ENCODE results near the gene C19orf25.
A peak's percentile ranks its signal among the peaks of the same experiment; 100 is the strongest.

The C19orf25 gene

DNA sequence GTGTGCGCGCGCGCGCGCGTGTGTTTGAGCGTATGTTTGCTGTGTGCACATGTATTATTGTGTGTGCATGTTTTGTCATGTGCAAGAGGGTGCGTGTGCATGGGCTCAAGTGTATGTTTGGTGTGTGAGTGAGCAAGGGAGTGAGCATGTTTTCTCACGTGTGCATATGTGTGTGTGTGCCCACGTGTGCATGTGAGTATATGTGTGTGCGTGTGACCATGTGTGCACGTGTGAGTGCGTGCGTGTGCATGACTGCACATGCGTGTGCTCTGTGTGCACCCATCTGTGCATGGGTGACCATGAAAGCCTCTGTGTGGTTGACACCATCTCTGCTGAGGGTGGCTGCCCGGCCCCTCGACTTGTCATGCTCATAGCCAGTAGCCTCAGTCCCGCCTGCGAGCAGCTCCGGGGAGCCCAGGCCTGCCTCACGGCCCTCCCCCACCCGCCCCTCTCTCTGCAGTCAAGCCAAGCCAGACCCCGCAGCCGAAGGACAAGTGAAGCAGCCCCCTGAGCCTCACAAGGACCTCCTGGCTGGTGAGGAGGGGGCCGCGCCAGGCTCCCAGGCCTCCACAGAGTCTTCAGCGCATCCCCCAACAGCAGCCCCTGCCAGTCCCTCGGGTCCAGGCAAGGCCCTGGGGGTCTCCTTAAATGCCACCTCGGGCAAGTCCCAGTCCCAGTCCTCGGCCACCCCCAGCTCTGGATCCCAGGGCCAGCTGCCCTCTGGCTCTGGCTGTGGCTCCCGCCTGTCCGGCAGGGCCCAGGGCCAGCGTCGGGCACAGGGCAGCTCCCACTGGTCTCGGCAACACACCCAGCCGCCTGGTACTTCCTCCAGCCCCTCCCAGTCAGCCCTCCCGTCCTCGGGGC lies 17.9 kb upstream of the C19orf25 start:
- no peak for DNase-seq (ENCODE audit: low read depth in 2 of 2, low spot score in 1 of 2)

DNA sequence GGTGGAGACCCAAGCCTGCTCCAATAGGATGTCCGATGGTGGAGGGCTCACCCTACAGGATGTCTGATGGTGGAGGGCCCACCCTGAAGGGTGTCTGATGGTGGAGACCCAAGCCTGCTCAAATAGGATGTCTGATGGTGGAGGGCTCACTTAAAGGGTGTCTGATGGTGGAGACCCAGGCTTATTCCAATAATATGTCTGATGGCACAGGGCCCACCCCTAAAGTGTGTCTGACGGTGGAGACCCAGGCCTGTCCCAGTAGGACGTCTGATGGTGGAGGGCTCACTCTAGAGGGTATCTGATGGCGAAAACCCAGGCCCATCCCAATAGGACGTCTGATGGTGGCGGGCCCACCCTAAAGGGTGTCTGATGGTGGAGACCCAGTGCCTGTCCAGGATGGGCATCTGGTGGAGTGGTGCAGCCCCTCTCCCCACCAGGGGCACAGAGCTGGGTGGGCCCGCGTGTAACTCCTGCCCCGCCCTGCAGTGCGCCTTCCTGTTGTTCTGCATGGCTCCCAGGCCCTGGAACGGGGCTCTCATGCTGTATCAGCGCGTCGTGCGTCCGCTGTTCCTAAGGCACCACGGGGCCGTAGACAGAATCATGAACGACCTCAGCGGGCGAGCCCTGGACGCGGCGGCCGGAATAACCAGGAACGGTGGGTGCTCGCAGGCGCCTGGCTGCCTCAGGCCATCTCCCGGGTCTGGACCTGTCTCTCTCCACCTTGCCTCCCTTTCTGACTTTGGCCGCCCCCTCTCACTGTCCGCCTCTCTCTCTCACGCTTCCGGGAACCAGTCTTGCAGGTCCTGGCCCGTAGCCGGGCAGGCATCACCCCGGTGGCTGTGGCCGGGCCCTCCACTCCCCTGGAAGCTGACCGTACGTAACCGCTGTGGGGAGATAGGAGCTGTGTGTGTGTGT lies 17.0 kb upstream of the C19orf25 start:
- DNase-seq (ENCODE audit: low read depth in 2 of 2, low spot score in 1 of 2): no peak

DNA sequence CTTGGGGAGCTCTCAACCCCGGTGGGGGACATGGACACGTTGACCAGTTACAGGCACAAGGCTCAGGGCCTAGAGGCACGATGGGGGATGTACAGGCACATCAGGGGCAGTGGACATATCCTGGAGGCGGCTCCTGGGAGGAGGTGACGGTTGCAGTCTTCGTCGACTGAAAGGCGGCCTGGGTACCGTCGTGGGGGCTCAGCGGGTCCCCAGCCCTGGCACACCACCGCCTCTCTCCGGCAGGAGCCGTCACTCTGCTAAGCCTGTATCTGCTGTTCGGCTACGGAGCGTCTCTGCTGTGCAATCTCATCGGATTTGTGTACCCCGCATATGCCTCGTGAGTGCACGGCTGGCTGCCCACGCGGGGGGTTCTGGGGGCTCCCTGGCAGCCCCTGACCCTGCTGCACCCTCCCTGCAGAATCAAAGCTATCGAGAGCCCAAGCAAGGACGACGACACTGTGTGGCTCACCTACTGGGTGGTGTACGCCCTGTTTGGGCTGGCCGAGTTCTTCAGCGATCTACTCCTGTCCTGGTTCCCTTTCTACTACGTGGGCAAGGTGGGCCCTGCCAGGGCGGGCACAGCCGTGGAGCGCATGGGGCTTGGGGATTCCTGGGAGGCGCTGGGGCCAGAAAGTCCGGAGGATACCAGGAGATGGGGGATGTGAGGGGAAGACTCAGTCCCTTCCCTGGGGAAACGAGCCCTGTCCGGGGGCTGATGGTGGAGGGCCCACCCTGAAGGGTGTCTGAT lies 16.2 kb upstream of the C19orf25 start:
- no peak for DNase-seq (ENCODE audit: low read depth in 2 of 2, low spot score in 1 of 2)

DNA sequence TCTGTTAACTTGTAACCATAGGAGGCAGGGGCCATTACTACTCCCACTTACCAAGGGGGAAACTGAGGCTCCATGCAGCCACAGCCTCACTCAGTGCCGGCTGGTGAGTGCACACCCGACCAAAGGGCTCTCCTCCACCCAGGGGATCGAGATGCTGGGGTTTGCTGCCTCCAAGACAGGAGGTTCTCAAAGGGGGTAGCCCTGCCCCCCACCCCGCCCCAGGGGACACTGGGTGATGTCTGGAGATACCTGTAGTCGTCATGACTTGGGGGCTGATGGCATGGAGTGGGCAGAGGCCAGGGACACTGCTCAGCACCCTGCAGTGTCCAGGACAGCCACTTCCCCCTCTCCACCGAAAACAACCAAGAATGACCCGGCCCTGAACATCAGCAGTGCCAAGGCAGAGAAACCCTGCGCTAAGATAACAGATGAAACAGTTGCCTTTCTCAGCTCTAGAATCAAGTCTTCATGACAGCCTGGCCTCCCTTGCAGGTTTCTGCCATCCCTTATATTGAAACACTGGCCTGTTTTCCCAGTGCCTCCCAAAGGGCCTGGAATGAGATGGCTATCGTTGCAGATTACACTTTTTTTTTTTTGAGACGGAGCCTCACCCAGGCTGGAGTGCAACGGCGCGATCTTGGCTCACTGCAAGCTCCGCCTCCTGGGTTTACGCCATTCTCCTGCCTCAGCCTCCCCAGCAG lies 15.2 kb upstream of the C19orf25 start:
- DNase-seq (ENCODE audit: low read depth in 2 of 2, low spot score in 1 of 2): no peak

DNA sequence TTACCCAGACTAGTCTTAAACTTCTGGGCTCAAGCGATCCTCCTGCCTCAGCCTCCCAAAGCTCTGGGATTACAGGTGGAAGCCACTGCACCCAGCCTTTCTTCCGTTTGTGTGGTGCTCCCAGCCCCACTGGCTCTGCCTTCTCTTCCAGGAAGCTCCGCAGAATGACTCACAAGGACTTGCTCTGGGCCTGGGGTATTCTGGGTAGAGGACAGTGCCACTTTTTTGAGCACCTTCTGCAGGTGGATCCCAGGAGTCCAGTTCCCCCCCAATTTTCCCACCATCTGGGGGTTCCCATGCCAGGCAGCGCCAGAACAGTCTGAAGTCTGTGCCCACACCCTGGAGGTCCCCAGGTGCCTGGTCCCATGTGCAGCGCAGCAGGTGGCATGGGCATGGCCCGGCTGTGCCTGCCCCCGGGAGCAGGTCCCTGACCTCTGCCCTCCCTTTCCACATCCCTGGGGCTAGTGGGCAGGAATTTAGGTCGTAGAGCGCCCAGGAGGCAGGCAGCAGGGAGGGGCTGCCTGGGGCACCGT lies 13.5 kb upstream of the C19orf25 start:
- DNase-seq (ENCODE audit: low read depth in 2 of 2, low spot score in 1 of 2): no peak

DNA sequence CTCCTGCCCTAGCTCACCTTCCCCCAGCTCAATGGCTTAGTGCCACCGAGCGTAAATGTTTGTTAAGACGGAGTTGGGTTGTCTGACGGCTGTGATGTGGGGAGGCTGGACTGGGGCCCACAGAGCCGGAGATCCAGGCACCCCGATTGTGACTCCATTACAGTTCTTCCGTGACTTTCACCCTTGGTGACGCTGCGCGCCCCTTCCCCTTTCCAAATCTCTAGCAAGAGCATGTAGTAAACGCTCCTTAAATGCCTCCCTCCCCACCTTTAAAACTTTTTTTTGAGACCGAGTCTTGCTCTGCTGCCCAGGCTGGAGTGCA lies 12.8 kb upstream of the C19orf25 start:
- DNase-seq (ENCODE audit: low read depth in 2 of 2, low spot score in 1 of 2): no peak

DNA sequence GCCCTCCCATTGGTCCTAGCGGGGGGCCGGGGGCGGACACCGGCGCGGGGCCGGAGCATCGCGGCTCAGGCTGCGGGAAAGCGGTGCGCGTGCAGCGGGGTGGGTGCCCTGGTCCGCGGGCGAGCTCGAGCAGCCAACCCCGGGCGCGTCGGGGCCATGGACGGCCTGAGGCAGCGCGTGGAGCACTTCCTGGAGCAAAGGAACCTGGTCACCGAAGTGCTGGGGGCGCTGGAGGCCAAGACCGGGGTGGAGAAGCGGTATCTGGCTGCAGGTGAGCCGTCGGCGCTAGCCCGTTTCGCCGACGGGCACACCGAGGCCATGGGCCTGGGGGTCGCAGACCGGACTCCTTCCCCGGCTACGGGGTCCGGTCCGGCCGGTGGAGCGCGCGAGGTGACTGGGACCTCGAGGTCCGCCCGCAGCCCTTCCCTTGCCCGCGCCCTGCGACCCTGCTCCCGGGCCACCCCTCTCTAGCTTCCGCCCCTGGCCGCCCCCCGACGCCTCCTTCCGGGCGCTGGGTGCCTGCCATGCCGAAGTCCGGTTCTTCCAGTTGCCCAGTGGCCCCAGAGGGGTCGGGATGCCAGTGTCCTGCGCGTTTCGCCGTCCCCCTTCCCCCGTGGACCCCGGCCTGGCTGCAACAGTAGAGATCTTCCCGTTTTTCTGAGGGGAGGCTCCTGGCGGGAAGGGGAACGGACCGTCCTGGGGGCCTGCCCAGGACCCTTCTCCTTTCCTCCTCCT lies 12.3 kb upstream of the C19orf25 start, which contains the start of gene REEP6:
TSS of gene REEP6 (plus strand) at position 68 of the 735 bp plus-strand sequence. CDS start at position 157, 89 bp downstream.
- DNase-seq (ENCODE audit: low read depth in 2 of 2, low spot score in 1 of 2): no peak

DNA sequence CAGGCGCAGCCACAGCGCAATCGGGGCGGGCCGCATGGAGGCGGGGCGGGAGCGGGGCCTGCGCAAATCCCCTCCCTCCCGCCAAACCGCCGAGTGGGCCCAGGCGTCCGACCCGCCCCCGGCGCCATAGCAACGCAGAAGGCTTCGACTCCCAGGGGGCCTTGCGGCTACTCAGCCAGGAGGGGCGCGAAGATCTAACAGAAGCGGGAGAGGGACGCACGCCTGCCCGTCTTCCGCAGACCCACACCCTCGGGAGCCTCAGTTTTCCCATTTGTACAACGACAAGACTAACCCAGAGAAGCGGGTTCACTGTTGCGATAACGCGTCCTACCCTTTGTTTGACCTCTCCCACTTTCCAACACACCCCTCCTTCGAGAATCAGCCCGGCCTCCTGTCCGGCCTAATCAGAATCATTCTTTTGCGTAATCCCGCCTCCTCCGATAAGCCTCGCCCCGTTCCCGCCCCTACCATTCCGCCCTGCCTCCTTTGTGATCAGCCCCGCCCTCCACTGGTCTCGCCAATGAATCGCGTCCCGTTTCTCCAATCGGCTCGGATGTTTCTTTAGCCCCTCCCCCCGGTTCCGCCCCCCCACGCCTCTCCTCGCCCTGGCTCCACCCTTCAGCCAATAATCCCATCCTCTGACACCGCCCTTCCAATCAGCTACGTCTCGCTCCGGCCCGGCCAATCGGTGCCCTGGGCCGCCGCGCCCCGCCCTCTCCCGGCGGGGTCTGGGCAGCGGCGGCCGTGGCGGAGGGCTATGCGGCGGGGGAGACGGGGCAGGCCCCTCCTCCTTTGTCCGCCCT lies 11.5 kb upstream of the C19orf25 start, which contains the start of gene PCSK4:
TSS of gene PCSK4 (minus strand) at position 40 of the 803 bp plus-strand sequence. CDS start at position 36, 4 bp downstream.
- DNase-seq (ENCODE audit: low read depth in 2 of 2, low spot score in 1 of 2): peak; percentile 95 to 98

DNA sequence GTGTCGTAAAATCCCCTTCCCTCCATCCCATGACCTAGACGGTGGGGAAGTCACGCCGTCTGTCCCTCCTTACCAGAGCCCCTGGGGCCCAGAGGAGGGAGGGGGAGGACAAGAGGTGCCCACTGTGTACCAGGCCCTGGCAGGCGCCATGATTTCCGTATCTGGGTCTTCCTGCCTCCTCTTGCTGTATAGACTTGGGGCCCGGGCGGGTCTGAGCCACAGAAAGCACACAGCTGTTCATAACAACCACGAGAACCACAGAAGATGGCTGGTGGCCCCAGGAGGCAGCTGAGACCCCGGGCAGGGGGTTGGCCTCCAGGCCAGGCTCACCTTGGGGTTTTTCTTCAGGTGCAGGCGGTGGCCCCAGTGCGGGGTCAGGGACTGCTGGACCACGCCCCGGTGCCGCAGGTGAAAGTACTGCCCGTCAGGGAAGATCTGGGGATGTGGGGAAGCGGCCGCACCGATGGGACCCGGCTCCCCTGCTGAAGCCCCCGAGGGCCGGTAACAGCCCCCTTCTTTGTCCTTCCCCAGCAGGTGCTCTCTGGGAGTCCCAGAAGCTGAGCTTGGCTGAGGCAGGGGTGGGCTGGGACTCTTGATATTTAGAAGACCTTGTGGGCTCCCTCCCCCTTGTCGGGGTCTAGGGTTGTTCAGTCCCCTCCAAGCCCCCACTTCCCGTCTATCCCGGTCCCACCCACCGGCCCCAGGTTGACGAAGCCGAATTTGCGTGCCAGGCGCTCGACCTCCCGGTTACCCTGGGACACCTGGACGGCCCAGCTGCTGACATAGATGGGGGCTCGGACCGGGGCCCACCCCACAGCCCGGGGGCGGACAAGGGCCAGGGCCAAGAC lies 10.7 kb upstream of the C19orf25 start:
- DNase-seq (ENCODE audit: low read depth in 2 of 2, low spot score in 1 of 2): no peak

DNA sequence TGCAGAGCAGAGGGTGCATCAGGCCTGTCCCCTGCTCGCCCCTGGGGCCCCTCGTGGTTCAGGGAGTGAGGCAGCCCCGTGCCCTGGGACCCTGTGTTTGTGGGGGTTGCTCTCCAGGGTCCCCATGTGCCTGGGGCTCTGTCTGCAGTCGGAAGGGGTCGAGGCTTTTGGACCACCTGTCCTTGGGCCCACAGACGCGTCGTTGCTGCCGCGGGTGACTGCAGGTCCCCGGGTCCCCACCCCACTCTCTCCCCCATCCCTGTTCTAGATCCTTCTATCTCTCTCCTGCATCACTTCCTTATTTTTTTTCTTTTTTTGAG lies 9.2 kb upstream of the C19orf25 start:
- no peak for DNase-seq (ENCODE audit: low read depth in 2 of 2, low spot score in 1 of 2)

DNA sequence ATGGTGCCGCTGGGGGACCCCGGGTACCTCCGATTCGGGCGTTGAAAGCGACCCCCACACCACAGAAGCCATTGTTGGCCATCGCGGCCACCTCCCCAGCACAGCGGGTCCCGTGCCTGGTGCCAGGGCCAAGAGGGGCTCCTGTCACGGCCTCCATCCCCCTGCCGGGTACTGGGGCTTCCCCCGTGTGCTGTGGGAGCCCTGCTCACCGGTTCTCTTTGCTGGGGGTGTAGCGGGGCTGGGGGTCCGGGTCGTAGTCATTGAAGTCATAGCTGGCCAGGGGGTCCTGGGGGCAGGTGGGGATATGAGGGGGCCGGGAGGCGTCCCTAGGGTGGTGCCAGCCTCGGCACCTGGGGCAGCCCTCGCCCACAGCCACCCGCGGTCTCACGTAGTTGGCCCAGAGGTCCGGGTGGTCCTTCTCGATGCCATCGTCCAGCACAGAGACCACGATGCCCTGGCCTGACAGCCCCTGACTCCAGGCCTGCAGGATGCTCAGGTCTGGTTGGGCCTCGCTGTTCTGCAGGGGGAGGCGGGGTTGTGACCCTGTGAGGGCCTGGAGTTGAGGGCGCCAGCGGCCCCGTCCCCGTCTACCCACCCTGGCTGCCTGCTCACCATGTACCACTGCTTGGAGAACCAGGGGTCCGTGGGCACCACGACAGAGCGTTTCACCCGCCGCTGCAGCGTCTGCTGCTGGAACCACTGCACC lies 8.7 kb upstream of the C19orf25 start:
- DNase-seq (ENCODE audit: low read depth in 2 of 2, low spot score in 1 of 2): no peak

DNA sequence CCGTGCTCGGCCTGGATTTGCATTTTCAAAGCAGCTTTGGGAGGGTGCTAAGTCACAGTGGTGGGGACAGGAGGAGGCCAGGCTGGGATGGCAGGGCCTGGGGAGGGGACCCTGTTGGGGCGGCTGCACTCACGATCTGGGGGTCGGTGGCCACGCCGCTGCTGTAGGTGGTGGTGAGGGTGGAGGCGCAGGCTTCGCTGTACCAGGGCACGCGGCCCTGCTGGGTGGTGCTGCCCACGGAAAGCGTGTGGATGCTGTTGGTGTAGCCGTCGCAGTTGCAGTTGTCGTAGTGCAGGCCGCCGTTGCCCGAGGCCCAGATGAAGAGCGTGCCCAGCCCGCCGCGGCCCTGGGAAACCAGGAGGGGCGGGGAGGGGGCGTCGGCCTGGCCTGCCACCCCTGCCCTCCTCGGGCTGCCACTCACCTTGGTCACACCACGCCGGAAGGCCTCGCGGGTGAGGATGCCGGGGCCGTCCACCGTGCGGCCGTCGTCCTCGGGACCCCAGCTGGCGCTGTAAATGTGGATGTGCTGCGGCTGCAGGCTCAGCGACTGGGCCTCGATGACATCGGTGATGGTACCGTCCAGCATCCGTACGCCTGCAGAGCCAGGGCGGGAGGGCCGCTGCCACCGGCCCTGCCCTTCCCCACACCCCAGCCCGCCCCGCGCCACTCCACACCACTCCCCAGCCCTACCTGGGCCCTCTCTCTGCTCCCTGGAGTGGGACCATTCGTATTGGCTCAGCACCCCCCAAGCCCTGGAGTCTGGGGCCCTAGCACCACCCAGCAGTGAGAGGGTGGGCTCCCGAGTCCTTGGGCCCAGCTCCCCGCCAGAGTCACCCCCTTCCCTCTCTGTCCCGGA lies 7.9 kb upstream of the C19orf25 start:
- DNase-seq (ENCODE audit: low read depth in 2 of 2, low spot score in 1 of 2): no peak

DNA sequence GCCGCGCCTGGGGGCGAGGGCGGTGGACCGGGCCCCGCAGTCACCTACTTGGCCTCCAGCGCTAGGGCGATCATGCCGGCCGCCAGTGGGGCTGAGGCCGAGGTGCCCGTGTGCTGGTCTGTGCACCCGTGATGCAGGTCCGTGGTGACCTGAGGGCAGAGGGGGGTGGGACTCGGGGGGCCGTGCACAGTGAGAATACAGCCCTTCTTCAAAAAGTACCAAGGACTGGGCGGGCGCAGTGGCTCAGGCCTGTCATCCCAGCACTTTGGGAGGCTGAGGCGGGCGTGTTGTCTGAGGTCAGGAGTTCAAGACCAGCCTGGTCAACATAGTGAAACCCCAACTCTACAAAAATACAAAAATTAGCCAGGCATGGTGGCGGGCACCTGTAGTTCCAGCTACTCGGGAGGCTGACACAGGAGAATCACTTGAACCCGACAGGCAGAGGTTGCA lies 5.0 kb upstream of the C19orf25 start:
- no peak for DNase-seq (ENCODE audit: low read depth in 2 of 2, low spot score in 1 of 2)

DNA sequence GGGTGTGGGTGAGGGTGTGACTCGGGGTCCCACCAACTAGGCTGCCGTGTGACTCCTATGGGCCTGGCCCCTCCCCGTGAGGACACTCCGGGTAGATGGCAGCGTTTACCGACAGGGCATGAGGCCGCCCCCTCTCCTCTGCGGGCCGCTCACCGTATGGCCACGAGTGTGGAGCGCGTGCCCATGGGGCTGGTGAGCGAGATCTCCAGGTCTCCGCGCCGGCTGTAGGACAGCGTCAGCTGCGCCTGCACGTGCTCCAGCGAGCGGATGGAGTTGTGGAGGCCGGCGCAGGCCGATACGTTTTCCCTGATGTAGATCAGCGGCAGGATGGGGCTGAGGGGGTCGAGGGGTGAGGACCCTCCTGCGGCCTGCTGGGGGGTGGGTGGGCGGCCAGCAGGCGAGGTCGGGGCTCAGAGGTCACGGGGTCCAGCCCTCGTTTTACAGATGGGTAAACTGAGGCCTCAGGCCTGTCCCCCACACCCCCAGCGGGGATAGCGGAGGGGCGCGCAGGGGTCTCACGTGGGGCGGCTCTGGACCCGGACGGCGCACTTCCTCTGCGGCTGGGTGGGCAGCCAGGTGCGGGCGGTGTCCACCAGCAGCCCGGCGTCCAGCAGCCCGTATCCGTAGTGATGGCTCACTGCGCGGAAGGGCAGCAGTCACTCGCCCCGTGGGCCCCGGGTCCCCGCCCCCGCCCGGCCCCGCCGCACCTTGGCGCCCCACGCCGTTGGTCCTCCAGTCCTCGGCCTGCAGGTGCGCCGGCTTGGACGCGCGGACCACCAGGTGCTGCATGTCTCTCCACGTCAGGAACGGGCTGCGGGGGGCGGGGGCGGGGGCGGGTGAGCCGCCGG lies 4.3 kb upstream of the C19orf25 start:
- no peak for DNase-seq (ENCODE audit: low read depth in 2 of 2, low spot score in 1 of 2)

DNA sequence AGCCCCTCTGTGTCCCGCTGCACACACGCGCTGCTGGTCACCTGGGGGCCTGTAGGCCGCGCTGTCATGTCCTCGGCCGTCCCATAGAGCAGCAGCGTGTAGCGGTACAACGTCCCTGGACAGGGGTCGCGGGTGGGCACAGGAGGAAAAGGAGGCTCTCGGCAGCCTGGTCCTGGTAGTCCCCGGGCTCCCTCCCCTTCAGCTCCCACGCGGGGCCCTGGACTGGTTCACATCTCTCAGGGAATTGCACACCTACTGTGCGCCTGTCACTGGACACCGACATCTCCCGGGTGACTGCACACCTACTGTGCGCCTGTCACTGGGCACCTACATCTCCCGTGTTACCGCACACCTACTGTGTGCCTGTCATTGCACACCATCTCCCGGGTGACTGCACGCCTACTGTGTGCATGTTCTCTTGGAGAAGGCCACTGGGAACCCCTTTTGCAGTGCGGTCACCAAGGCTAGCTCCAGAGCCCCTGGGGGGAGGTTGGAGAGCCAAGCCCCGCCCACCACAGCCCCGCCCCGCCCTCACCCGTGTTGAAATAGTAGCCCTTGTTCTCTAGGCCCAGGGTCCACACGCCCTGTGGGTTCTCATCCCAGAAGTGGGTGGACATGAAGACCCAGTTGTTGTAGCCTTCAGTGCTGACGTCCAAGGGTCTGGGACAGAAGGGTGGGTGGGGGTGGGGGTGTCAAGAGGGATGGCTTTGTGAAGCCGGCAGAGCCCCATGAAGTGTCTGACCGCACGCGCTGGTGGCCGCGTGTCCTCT lies 3.5 kb upstream of the C19orf25 start:
- DNase-seq (ENCODE audit: low read depth in 2 of 2, low spot score in 1 of 2): no peak

All from stimulated activated CD8-positive, alpha-beta memory T cell treated with anti-CD3 and anti-CD28 coated beads, Interleukin-4, amount 100 ng/mL, for 1 hour (primary cell).